Lung (tissue), 12 donors: Measurements from ENCODE around the gene NUP160. TPM values are rescaled to one million over a fixed set of nuclear protein-coding genes. Genes with fewer than 3 reads are reported as not detected.

ENCODE experiments used
- ATAC-seq: fragments of 200-7000 bp; cut with Tn5 transposase; one replicate; pipeline ENCODE4 v1.9.1; 2020; ENCODE audit warnings: moderate number of reproducible peaks; ENCODE audit not compliant: insufficient read depth, low FRiP score
- DNase-seq, 3 donors: peaks; one replicate each; pipeline ENCODE4 v3.0.0-alpha.2; 2013 to 2017
- H3K27ac ChIP-seq, 2 donors: one replicate each; pipeline ENCODE4 v1.5.1; 2013; ENCODE audit warnings: mild to moderate bottlenecking in 2 of 2, moderate library complexity in 2 of 2, control low read depth in 1 of 2, inconsistent platforms in 1 of 2, low read depth in 1 of 2, low read length in 1 of 2
- H3K27me3 ChIP-seq, 3 donors: one replicate each; pipeline ENCODE4 v1.5.1; 2013; ENCODE audit warnings: low read length in 2 of 3; ENCODE audit not compliant: control insufficient read depth in 3 of 3, insufficient read depth in 3 of 3
- H3K36me3 ChIP-seq, 4 donors: one replicate each; pipeline ENCODE4 v1.5.1; 2013; ENCODE audit warnings: low read length in 4 of 4, mild to moderate bottlenecking in 1 of 4, moderate library complexity in 1 of 4; ENCODE audit not compliant: control insufficient read depth in 4 of 4, insufficient read depth in 4 of 4
- H3K4me1 ChIP-seq, 5 donors: one replicate each; pipeline ENCODE4 v1.5.1; 2013; ENCODE audit warnings: low read length in 5 of 5, mild to moderate bottlenecking in 2 of 5, moderate library complexity in 1 of 5; ENCODE audit not compliant: control insufficient read depth in 5 of 5, insufficient read depth in 5 of 5
- H3K4me3 ChIP-seq: one replicate; pipeline ENCODE4 v1.5.1; 2013; ENCODE audit warnings: mild to moderate bottlenecking, control low read depth, moderate library complexity
- H3K9ac ChIP-seq, 2 donors: one replicate each; pipeline ENCODE4 v1.5.1; 2013; ENCODE audit warnings: low read length in 2 of 2, control low read depth in 1 of 2; ENCODE audit not compliant: insufficient read depth in 1 of 2
- H3K9me3 ChIP-seq, 4 donors: one replicate each; pipeline ENCODE4 v1.5.1; 2013; ENCODE audit warnings: low read length in 3 of 4, mild to moderate bottlenecking in 1 of 4, moderate library complexity in 1 of 4; ENCODE audit not compliant: control insufficient read depth in 4 of 4, insufficient read depth in 3 of 4
- WGBS, 2 donors: extraction: QIAGEN DNeasy Blood & Tissue Kit; methylation state at CpG; one replicate each; pipeline ENCODE4 v1.1.7; 2013; 5-methylcytosine and 5-hydroxymethylcytosine counted together
- polyA plus RNA-seq, 2 donors: library from polyadenylated mRNA; stranded (reverse); fragments of 200-250 nt; gene quantifications; one replicate each; pipeline ENCODE4 v1.2.1, GENCODE V29; 2013
- total RNA-seq, 2 donors: library from RNA; depleted of rRNA in 1 of 2; stranded (reverse); fragments of >200 nt in 1 of 2; gene quantifications; one replicate each; pipeline ENCODE4 v1.2.1, GENCODE V29; 2014 to 2021
- TF ChIP-seq, protein P1 (sequence below): IDR thresholded peaks from 2 replicates; pipeline ENCODE4 v1.5.1; 2012; ENCODE audit warnings: mild to moderate bottlenecking; ENCODE audit errors: control extremely low read depth, extremely low read depth
- donor health status: control.
- donor health status: control.
- donor health status: Bipolar disorder and iron deficiency.
- donor health status: healthy.
- donor health status: DM: yes; HTN: yes; CAD: no.

The NUP160 gene
- total and polyA plus RNA-seq, 4 donors, result 15.8 to 94.1 (median 26.8) TPM

GRCh38 chr11:47857892-47858543, 9.9 kb upstream of the NUP160 start:
- Histone ChIP-seq H3K36me3 (no peaks in the 10 kb centered on the region), H3K27me3 (no peaks in the 10 kb centered on the region), H3K27ac (peak overlapping the region in 1 of 2 donors; percentile 40), H3K9ac (no peak overlapping the region), H3K4me3 (no peak overlapping the region), H3K4me1 (peaks cover 0 to 4% (median 0%) of the 10 kb centered on the region in 5 donors), H3K9me3 (no peaks in the 10 kb centered on the region)
- TF ChIP-seq, protein P1, sequence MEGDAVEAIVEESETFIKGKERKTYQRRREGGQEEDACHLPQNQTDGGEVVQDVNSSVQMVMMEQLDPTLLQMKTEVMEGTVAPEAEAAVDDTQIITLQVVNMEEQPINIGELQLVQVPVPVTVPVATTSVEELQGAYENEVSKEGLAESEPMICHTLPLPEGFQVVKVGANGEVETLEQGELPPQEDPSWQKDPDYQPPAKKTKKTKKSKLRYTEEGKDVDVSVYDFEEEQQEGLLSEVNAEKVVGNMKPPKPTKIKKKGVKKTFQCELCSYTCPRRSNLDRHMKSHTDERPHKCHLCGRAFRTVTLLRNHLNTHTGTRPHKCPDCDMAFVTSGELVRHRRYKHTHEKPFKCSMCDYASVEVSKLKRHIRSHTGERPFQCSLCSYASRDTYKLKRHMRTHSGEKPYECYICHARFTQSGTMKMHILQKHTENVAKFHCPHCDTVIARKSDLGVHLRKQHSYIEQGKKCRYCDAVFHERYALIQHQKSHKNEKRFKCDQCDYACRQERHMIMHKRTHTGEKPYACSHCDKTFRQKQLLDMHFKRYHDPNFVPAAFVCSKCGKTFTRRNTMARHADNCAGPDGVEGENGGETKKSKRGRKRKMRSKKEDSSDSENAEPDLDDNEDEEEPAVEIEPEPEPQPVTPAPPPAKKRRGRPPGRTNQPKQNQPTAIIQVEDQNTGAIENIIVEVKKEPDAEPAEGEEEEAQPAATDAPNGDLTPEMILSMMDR, result no peak
- 38 to 52% methylated on average over 10 of the region's 10 CpGs for WGBS, 2 donors
- DNase-seq, result peak in 1 of 3 donors; percentile 21
- no peak for ATAC-seq

- ATAC-seq (no peak), DNase-seq (no peak)
- Histone ChIP-seq H3K9ac (no peak overlapping the region), H3K27ac (no peak overlapping the region), H3K4me3 (no peak overlapping the region), H3K9me3 (no peaks in the 10 kb centered on the region), H3K4me1 (peaks cover 0 to 4% (median 0%) of the 10 kb centered on the region in 5 donors), H3K36me3 (no peaks in the 10 kb centered on the region), H3K27me3 (no peaks in the 10 kb centered on the region)
- 29 to 31% methylated on average over 2 of the region's 2 CpGs for WGBS, 2 donors
- TF ChIP-seq, protein P1, result no peak
These were observed 9.3 kb upstream of the NUP160 start for GRCh38 chr11:47857485-47857884.

DNA sequence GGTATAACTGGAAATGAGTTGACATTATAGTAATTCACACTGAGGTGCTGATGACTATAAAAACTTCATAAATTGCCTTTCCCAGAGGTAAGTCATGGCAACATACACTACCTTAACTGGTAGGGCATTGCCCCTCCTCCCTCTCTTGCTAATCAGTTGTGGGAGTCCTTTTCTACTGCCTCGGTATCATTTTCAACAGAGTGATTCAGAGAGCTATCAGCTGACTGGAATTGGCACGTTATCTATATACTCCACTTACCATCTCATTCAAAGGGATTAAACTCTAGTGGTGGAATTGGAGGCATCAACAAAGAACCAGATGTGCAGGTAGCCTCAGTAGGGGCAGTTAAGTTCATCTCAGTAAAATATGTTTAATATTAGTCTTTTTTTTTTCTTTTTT, 8.0 kb upstream of the NUP160 start:
- Histone ChIP-seq H3K4me3 (no peak overlapping the region), H3K4me1 (peaks cover 0 to 4% (median 0%) of the 10 kb centered on the region in 5 donors), H3K36me3 (no peaks in the 10 kb centered on the region), H3K27me3 (no peaks in the 10 kb centered on the region), H3K27ac (no peak overlapping the region), H3K9me3 (no peaks in the 10 kb centered on the region), H3K9ac (no peak overlapping the region)
- TF ChIP-seq, protein P1, result no peak
- ATAC-seq (no peak), DNase-seq (no peak)
- 55 to 80% methylated on average over 2 of the region's 2 CpGs for WGBS, 2 donors

- TF ChIP-seq, protein P1, result no peak
- 72 to 81% methylated on average over 3 of the region's 3 CpGs for WGBS, 2 donors
- no peak for DNase-seq
- no peaks in the 10 kb centered on the region for H3K9me3 ChIP-seq
- no peak overlapping the region for H3K9ac ChIP-seq
- no peaks in the 10 kb centered on the region for H3K36me3 ChIP-seq
- no peak overlapping the region for H3K4me3 ChIP-seq
- H3K27me3 ChIP-seq, result no peaks in the 10 kb centered on the region
- peaks cover 0 to 4% (median 0%) of the 10 kb centered on the region in 5 donors for H3K4me1 ChIP-seq
- H3K27ac ChIP-seq, result no peak overlapping the region
- ATAC-seq, result no peak
These were observed 6.5 kb upstream of the NUP160 start for GRCh38 chr11:47854667-47855066.
